WTC11 (cell line): ENCODE measurements around the gene ASIC2. TPM values are rescaled to one million over a fixed set of nuclear protein-coding genes. Genes with fewer than 3 reads are reported as not detected.

Experiments used
- ATAC-seq: fragments of 200-7000 bp; cut with Tn5 transposase; 2 replicates; pipeline ENCODE4 v1.10.0; 2021; ENCODE audit warnings: mild to moderate bottlenecking, moderate library complexity
- CTCF ChIA-PET: fragments of 300-600 bp; sonication (Branson Sonifier 250); formaldehyde crosslinking; loops from one replicate; lab custom pipeline; 2021; ENCODE audit warnings: antibody characterized with exemption; lab: Charles Lee
- POLR2A ChIA-PET: fragments of 350-600 bp; sonication (Branson Sonifier 250); formaldehyde crosslinking; loops from one replicate; lab custom pipeline; 2021; ENCODE audit warnings: antibody characterized with exemption; lab: Charles Lee
- DNase-seq: peaks from one replicate; pipeline ENCODE4 v3.0.0; 2021; ENCODE audit warnings: low spot score
- H3K27ac Mint-ChIP-seq: 2 replicates; pipeline ENCODE4 v1.8.0; 2021; ENCODE audit warnings: mixed read lengths
- H3K27me3 Mint-ChIP-seq: 2 replicates; pipeline ENCODE4 v1.8.0; 2021; ENCODE audit warnings: low read depth, mild to moderate bottlenecking, moderate library complexity, mixed read lengths
- H3K36me3 Mint-ChIP-seq: 2 replicates; pipeline ENCODE4 v1.8.0; 2021; ENCODE audit warnings: mixed read lengths
- H3K4me1 Mint-ChIP-seq: 2 replicates; pipeline ENCODE4 v1.8.0; 2022; ENCODE audit warnings: mixed read lengths
- H3K4me3 Mint-ChIP-seq: 2 replicates; pipeline ENCODE4 v1.8.0; 2021; ENCODE audit warnings: mild to moderate bottlenecking, moderate library complexity, mixed read lengths
- H3K9me3 Mint-ChIP-seq: 2 replicates; pipeline ENCODE4 v1.8.0; 2021; ENCODE audit warnings: mixed read lengths
- AR ChIP-seq: fragments of 250-450 bp; sonication (Bioruptor Pico); IDR thresholded peaks from 2 replicates; pipeline ENCODE4 v1.9.0; 2021; ENCODE audit warnings: mild to moderate bottlenecking
- ARID4B ChIP-seq: sonication (generic); formaldehyde crosslinking; IDR thresholded peaks from 2 replicates; pipeline ENCODE4 v1.8.0; 2023; ENCODE audit warnings: missing genetic modification reagents, mild to moderate bottlenecking, borderline replicate concordance
- ATF1 ChIP-seq: sonication (generic); formaldehyde crosslinking; IDR thresholded peaks from 2 replicates; pipeline ENCODE4 v1.8.1; 2023; ENCODE audit warnings: mild to moderate bottlenecking, moderate library complexity, missing genetic modification reagents
- CDX4 ChIP-seq: fragments of 250-450 bp; sonication (Bioruptor Pico); IDR thresholded peaks from 2 replicates; pipeline ENCODE4 v1.9.0; 2021; ENCODE audit warnings: moderate library complexity, mild to moderate bottlenecking, inconsistent platforms, borderline replicate concordance
- EMX1 ChIP-seq: fragments of 250-450 bp; sonication (Bioruptor Pico); IDR thresholded peaks from 2 replicates; pipeline ENCODE4 v1.8.0; 2021; ENCODE audit warnings: mild to moderate bottlenecking
- ESRRA ChIP-seq: sonication (generic); formaldehyde crosslinking; IDR thresholded peaks from 2 replicates; pipeline ENCODE4 v1.8.1; 2022; ENCODE audit warnings: mild to moderate bottlenecking, missing genetic modification reagents, borderline replicate concordance
- FOXK1 ChIP-seq: sonication (generic); formaldehyde crosslinking; IDR thresholded peaks from 2 replicates; pipeline ENCODE4 v1.8.0; 2022; ENCODE audit warnings: mild to moderate bottlenecking, moderate library complexity, missing genetic modification reagents
- GRHL2 ChIP-seq: fragments of 250-450 bp; sonication (Bioruptor Pico); IDR thresholded peaks from 2 replicates; pipeline ENCODE4 v1.8.0; 2022; ENCODE audit warnings: mild to moderate bottlenecking, moderate library complexity; ENCODE audit not compliant: insufficient replicate concordance, severe bottlenecking
- IRF2 ChIP-seq: sonication (generic); formaldehyde crosslinking; IDR thresholded peaks from 2 replicates; pipeline ENCODE4 v1.8.0; 2022; ENCODE audit warnings: low read depth, missing genetic modification reagents, borderline replicate concordance
- MXD4 ChIP-seq: fragments of 250-450 bp; sonication (Bioruptor Pico); IDR thresholded peaks from 2 replicates; pipeline ENCODE4 v1.8.0; 2021; ENCODE audit warnings: mild to moderate bottlenecking, moderate library complexity, borderline replicate concordance
- NR2C2 ChIP-seq: sonication (generic); formaldehyde crosslinking; IDR thresholded peaks from 2 replicates; pipeline ENCODE4 v1.8.0; 2022; ENCODE audit warnings: mild to moderate bottlenecking, missing genetic modification reagents
- SMAD3 ChIP-seq: sonication (generic); formaldehyde crosslinking; IDR thresholded peaks from 2 replicates; pipeline ENCODE4 v1.8.0; 2022; ENCODE audit warnings: missing genetic modification reagents, mild to moderate bottlenecking, borderline replicate concordance
- SP1 ChIP-seq: sonication (generic); formaldehyde crosslinking; conservative IDR thresholded peaks from 2 replicates; pipeline ENCODE4 v1.8.1; 2022; ENCODE audit warnings: missing genetic modification reagents
- TCF7 ChIP-seq: sonication (generic); formaldehyde crosslinking; IDR thresholded peaks from 2 replicates; pipeline ENCODE4 v1.8.0; 2022; ENCODE audit warnings: mild to moderate bottlenecking, low read depth, missing genetic modification reagents, moderate library complexity
- TEAD4 ChIP-seq: sonication (generic); formaldehyde crosslinking; IDR thresholded peaks from 2 replicates; pipeline ENCODE4 v1.8.0; 2022; ENCODE audit warnings: mild to moderate bottlenecking, missing genetic modification reagents
- TP53 ChIP-seq: sonication (generic); formaldehyde crosslinking; IDR thresholded peaks from 2 replicates; pipeline ENCODE4 v1.8.1; 2023; ENCODE audit warnings: mild to moderate bottlenecking, missing genetic modification reagents
- ZNF121 ChIP-seq: sonication (generic); formaldehyde crosslinking; IDR thresholded peaks from 2 replicates; pipeline ENCODE4 v1.8.0; 2023; ENCODE audit warnings: missing genetic modification reagents
- ZNF263 ChIP-seq: sonication (generic); formaldehyde crosslinking; IDR thresholded peaks from 2 replicates; pipeline ENCODE4 v1.8.1; 2022; ENCODE audit warnings: low read depth, mild to moderate bottlenecking, moderate library complexity, missing genetic modification reagents
- ZNF671 ChIP-seq: fragments of 250-450 bp; sonication (Bioruptor Pico); IDR thresholded peaks from 2 replicates; pipeline ENCODE4 v1.8.0; 2021; ENCODE audit warnings: mild to moderate bottlenecking
- total RNA-seq: library from RNA; stranded (reverse); gene quantifications from 3 replicates; pipeline ENCODE4 v1.2.3, GENCODE V29; 2021
- TF ChIP-seq, protein P1 (sequence below): sonication (generic); formaldehyde crosslinking; IDR thresholded peaks from 2 replicates; pipeline ENCODE4 v1.8.1; 2023; ENCODE audit warnings: mild to moderate bottlenecking, missing genetic modification reagents, moderate library complexity
- TF ChIP-seq, protein P2 (sequence below): sonication (generic); formaldehyde crosslinking; IDR thresholded peaks from 2 replicates; pipeline ENCODE4 v1.8.1; 2023; ENCODE audit warnings: mild to moderate bottlenecking, missing genetic modification reagents, borderline replicate concordance
- TF ChIP-seq, protein P3 (sequence below): sonication (generic); formaldehyde crosslinking; IDR thresholded peaks from 2 replicates; pipeline ENCODE4 v1.8.1; 2022; ENCODE audit warnings: mild to moderate bottlenecking, missing genetic modification reagents, moderate library complexity, borderline replicate concordance

The ASIC2 gene
- total RNA-seq, 1 experiment from 2014 or later: 2.7 TPM

GRCh38 chr17:33086041-33086440 lies 207.1 kb downstream of the ASIC2 start:
- Mint-ChIP-seq H3K4me3 (no peak overlapping the region), H3K9me3 (no peaks in the 10 kb centered on the region), H3K27me3 (peaks cover 16% of the 10 kb centered on the region), H3K36me3 (no peaks in the 10 kb centered on the region), H3K27ac (no peak overlapping the region), H3K4me1 (no peaks in the 10 kb centered on the region)
- ChIA-PET POLR2A (no interaction called here), CTCF (no interaction called here)
- DNase-seq (no peak), ATAC-seq (no peak)
- TF ChIP-seq SMAD3 (CRISPR knock-in tag): no peak
- TF ChIP-seq FOXK1: no peak
- TF ChIP-seq TCF7 (CRISPR knock-in tag): no peak
- TF ChIP-seq SP1 (CRISPR knock-in tag): no peak
- TF ChIP-seq ZNF671 (CRISPR knock-in tag): no peak
- TF ChIP-seq, protein P1, sequence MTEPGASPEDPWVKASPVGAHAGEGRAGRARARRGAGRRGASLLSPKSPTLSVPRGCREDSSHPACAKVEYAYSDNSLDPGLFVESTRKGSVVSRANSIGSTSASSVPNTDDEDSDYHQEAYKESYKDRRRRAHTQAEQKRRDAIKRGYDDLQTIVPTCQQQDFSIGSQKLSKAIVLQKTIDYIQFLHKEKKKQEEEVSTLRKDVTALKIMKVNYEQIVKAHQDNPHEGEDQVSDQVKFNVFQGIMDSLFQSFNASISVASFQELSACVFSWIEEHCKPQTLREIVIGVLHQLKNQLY (CRISPR knock-in tag): no peak
- TF ChIP-seq TP53 (CRISPR knock-in tag): no peak

GRCh38 chr17:33085256-33085655 lies 207.8 kb downstream of the ASIC2 start:
- CTCF ChIA-PET: no interaction called here
- ATAC-seq (no peak), DNase-seq (no peak)
- Mint-ChIP-seq H3K27ac (no peak overlapping the region), H3K4me1 (no peaks in the 10 kb centered on the region), H3K4me3 (no peak overlapping the region), H3K9me3 (no peaks in the 10 kb centered on the region), H3K36me3 (no peaks in the 10 kb centered on the region), H3K27me3 (peaks cover 16% of the 10 kb centered on the region)
- POLR2A ChIA-PET: no interaction called here
- TF ChIP-seq ARID4B (CRISPR knock-in tag): no peak
- TF ChIP-seq ZNF121 (CRISPR knock-in tag): no peak
- TF ChIP-seq, protein P2, sequence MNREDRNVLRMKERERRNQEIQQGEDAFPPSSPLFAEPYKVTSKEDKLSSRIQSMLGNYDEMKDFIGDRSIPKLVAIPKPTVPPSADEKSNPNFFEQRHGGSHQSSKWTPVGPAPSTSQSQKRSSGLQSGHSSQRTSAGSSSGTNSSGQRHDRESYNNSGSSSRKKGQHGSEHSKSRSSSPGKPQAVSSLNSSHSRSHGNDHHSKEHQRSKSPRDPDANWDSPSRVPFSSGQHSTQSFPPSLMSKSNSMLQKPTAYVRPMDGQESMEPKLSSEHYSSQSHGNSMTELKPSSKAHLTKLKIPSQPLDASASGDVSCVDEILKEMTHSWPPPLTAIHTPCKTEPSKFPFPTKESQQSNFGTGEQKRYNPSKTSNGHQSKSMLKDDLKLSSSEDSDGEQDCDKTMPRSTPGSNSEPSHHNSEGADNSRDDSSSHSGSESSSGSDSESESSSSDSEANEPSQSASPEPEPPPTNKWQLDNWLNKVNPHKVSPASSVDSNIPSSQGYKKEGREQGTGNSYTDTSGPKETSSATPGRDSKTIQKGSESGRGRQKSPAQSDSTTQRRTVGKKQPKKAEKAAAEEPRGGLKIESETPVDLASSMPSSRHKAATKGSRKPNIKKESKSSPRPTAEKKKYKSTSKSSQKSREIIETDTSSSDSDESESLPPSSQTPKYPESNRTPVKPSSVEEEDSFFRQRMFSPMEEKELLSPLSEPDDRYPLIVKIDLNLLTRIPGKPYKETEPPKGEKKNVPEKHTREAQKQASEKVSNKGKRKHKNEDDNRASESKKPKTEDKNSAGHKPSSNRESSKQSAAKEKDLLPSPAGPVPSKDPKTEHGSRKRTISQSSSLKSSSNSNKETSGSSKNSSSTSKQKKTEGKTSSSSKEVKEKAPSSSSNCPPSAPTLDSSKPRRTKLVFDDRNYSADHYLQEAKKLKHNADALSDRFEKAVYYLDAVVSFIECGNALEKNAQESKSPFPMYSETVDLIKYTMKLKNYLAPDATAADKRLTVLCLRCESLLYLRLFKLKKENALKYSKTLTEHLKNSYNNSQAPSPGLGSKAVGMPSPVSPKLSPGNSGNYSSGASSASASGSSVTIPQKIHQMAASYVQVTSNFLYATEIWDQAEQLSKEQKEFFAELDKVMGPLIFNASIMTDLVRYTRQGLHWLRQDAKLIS (CRISPR knock-in tag): no peak
- no peak for TF ChIP-seq GRHL2 (CRISPR knock-in tag)
- no peak for TF ChIP-seq TEAD4 (CRISPR knock-in tag)
- TF ChIP-seq NR2C2: no peak
- TF ChIP-seq FOXK1: no peak
- TF ChIP-seq, protein P3, sequence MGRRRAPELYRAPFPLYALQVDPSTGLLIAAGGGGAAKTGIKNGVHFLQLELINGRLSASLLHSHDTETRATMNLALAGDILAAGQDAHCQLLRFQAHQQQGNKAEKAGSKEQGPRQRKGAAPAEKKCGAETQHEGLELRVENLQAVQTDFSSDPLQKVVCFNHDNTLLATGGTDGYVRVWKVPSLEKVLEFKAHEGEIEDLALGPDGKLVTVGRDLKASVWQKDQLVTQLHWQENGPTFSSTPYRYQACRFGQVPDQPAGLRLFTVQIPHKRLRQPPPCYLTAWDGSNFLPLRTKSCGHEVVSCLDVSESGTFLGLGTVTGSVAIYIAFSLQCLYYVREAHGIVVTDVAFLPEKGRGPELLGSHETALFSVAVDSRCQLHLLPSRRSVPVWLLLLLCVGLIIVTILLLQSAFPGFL (CRISPR knock-in tag): no peak
- TF ChIP-seq MXD4: no peak
- TF ChIP-seq EMX1 (CRISPR knock-in tag): no peak
- no peak for TF ChIP-seq CDX4 (CRISPR knock-in tag)
- TF ChIP-seq IRF2 (CRISPR knock-in tag): no peak
- no peak for TF ChIP-seq ESRRA (CRISPR knock-in tag)
- no peak for TF ChIP-seq ZNF263 (CRISPR knock-in tag)
- TF ChIP-seq AR (CRISPR knock-in tag): no peak
- no peak for TF ChIP-seq ATF1 (CRISPR knock-in tag)
